ENCODE data around the gene RSPO4. TPM values are rescaled to one million over a fixed set of nuclear protein-coding genes. Genes with fewer than 3 reads are reported as not detected.

The RSPO4 gene
- total and polyA plus RNA-seq, 2 donors (not counting 3 experiments of a cell fraction or from before 2014, with no cell fraction given): not detected

DNA sequence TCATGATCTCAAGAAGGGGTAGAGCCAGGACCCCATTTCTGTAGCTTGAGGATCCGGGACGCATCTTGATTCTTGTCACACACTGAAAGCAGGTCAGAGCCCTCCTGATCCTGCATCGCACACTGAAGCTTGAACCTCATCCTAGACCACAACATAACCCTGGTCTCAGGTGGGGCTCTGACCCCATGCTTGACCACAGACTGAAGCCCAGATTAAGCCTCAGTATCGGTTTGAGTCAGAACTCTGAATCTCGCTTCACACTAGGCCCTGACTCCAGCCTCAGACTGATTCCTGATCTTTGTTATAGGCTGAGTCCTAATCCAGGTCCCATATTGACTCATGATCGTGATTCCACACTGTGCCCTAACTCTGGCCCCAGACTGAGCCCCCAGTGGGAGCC lies 8.5 kb upstream of the RSPO4 start:
- H4K20me1 ChIP-seq (replicated peaks; ENCODE audit: control insufficient read depth, extremely low read depth, insufficient read depth, low read length): no peaks in the 10 kb centered on the region
- no TSS peak for BruUV-seq (replicated peaks)
- no peak overlapping the region for H3K4me2 ChIP-seq (ENCODE audit: insufficient read depth, low read length)
- H3K9ac ChIP-seq (replicated peaks; ENCODE audit: extremely low read depth, insufficient read depth, low read length): no peak overlapping the region
- no peak overlapping the region for H3K4me3 ChIP-seq (replicated peaks in 1 of 3; ENCODE audit: insufficient read depth in 1 of 3, low read depth in 1 of 3, low read length in 3 of 3)
- intact Hi-C loops (cut with micrococcal nuclease): no loop called here
- H3K36me3 ChIP-seq (ENCODE audit: control insufficient read depth in 2 of 2, extremely low read depth in 1 of 2, insufficient read depth in 2 of 2, low read length in 2 of 2): no peaks in the 10 kb centered on the region
- H3K27ac ChIP-seq (ENCODE audit: insufficient read depth, low read depth, low read length): no peak overlapping the region
- no peak for FAIRE-seq
- dilution Hi-C loops (cut with MboI; ENCODE audit: extremely low pct_ligation_motif_present, low sequenced_read_pairs): no loop called here
- ChIA-PET POLR2A (no interaction called here), CTCF (no interaction called here)
- H2AFZ ChIP-seq (ENCODE audit: low read depth, low read length): no peak overlapping the region
- no peaks in the 10 kb centered on the region for H3K9me3 ChIP-seq (replicated peaks; ENCODE audit: control insufficient read depth, insufficient read depth, low read length)
- H3K4me1 ChIP-seq (ENCODE audit: control insufficient read depth, extremely low read depth, insufficient read depth, low read length): no peaks in the 10 kb centered on the region
- peaks cover 0 to 2% of the 10 kb centered on the region in 2 experiments for H3K27me3 ChIP-seq (ENCODE audit: control insufficient read depth in 2 of 2, insufficient read depth in 2 of 2, low read length in 2 of 2)
- H3K9me1 ChIP-seq (replicated peaks; ENCODE audit: control insufficient read depth, extremely low read depth, insufficient read depth, low read length): no peaks in the 10 kb centered on the region
- no peaks in the 10 kb centered on the region for H3K79me2 ChIP-seq (ENCODE audit: control insufficient read depth, insufficient read depth, low read length)
- TF ChIP-seq JUN (IDR thresholded peaks at IDR 0.05; ENCODE audit: borderline replicate concordance, insufficient read depth, insufficient read length, low read depth): no peak
- no peak for TF ChIP-seq POLR2AphosphoS5 (IDR thresholded peaks at IDR 0.05; ENCODE audit: insufficient read depth, low read depth, low read length)
- TF ChIP-seq CTCF (IDR thresholded peaks at IDR 0.05; ENCODE audit: extremely low read depth in 1 of 2, insufficient read depth in 1 of 2, low read depth in 1 of 2, low read length in 2 of 2): no peak
- TF ChIP-seq, protein P1, sequence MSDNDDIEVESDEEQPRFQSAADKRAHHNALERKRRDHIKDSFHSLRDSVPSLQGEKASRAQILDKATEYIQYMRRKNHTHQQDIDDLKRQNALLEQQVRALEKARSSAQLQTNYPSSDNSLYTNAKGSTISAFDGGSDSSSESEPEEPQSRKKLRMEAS (IDR thresholded peaks at IDR 0.05; ENCODE audit: insufficient read depth, insufficient read length): no peak
- TF ChIP-seq GATA2 (IDR thresholded peaks at IDR 0.05; ENCODE audit: insufficient read depth, insufficient read length, low read depth, low read length): no peak
- no peak for TF ChIP-seq MYC (IDR thresholded peaks at IDR 0.05; ENCODE audit: low read depth, low read length)
- TF ChIP-seq POLR2A (IDR thresholded peaks at IDR 0.05; ENCODE audit: low read depth, low read length): no peak
- TF ChIP-seq FOS (IDR thresholded peaks at IDR 0.05; ENCODE audit: borderline replicate concordance, insufficient read depth, low read length): no peak
- no peak for TF ChIP-seq EZH2 (IDR thresholded peaks at IDR 0.05; ENCODE audit: borderline replicate concordance, low read depth, low read length, severe bottlenecking)
- no peak for DNase-seq (ENCODE audit: low read depth, low spot score)
